K562 (cell line): ENCODE measurements around the gene RERG. TPM values are rescaled to one million over a fixed set of nuclear protein-coding genes. Genes with fewer than 3 reads are reported as not detected.

Experiments used
- ATAC-seq: fragments of 200-7000 bp; cut with Tn5 transposase; 3 replicates; pipeline ENCODE4 v1.9.1; 2020; ENCODE audit warnings: moderate library complexity
- BruUV-seq: library from RNA; stranded (reverse); fragments of 400-500 nt; replicated peaks from 2 replicates; lab custom pipeline; 2021; lab: Mats Ljungman, UMichigan
- CTCF ChIA-PET: fragments of 300-600 bp; formaldehyde crosslinking; extraction: SDS; loops from one replicate; lab custom pipeline; 2021; ENCODE audit warnings: low intra/inter-chr PET ratio; lab: Yijun Ruan, JAX
- POLR2A ChIA-PET: fragments of 300-600, 350-650 bp; sonication (Branson Sonifier 250); formaldehyde crosslinking; extraction: SDS; loops from one replicate; lab custom pipeline; 2021; ENCODE audit warnings: antibody characterized with exemption, inconsistent platforms; lab: Yijun Ruan, JAX
- DNase-seq, 4 experiments: peaks; one replicate each; pipeline versions ENCODE4 v3.0.0 to v3.0.0-alpha.2; 2011 to 2018; ENCODE audit warnings: low spot score in 3 of 4, mixed read lengths in 3 of 4; ENCODE audit errors: extremely low read depth in 1 of 4
- FAIRE-seq: peaks from 2 replicates; lab custom pipeline; 2011; peaks lifted over from hg19 to GRCh38; lab: Jason Lieb, UNC
- H2AFZ ChIP-seq: 2 replicates; pipeline ENCODE4 v1.6.0; 2011; ENCODE audit warnings: low read depth, low read length, control low read depth, inconsistent platforms
- H3K27ac ChIP-seq: fragments of 200-600 bp; 3 replicates; pipeline ENCODE4 v1.8.0; 2011; ENCODE audit warnings: low read depth, mild to moderate bottlenecking, control low read depth, inconsistent platforms, low read length, moderate library complexity, mixed read lengths; ENCODE audit errors: extremely low read depth
- H3K27me3 ChIP-seq, 2 experiments: fragments of 300-600 bp in 1 of 2; 2 replicates in 1 of 2; 3 replicates in 1 of 2; pipeline versions ENCODE4 v1.6.0 to v1.8.0; 2011; ENCODE audit warnings: inconsistent platforms in 2 of 2, low read length in 2 of 2, mild to moderate bottlenecking in 1 of 2, mixed read lengths in 1 of 2, moderate library complexity in 1 of 2; ENCODE audit not compliant: control insufficient read depth in 2 of 2, insufficient read depth in 2 of 2
- H3K36me3 ChIP-seq: fragments of 300-600 bp; 3 replicates; pipeline ENCODE4 v1.8.0; 2011; ENCODE audit warnings: mild to moderate bottlenecking, low read length, inconsistent platforms; ENCODE audit not compliant: control insufficient read depth, insufficient read depth
- H3K4me1 ChIP-seq, 2 experiments: fragments of 200-600 bp in 1 of 2; replicated peaks in 1 of 2; 2 replicates in 1 of 2; 3 replicates in 1 of 2; pipeline versions ENCODE4 v1.5.1 to v1.8.0; 2011; ENCODE audit warnings: inconsistent platforms in 2 of 2, low read length in 2 of 2, mild to moderate bottlenecking in 1 of 2, mixed read lengths in 1 of 2, moderate library complexity in 1 of 2; ENCODE audit not compliant: control insufficient read depth in 2 of 2, insufficient read depth in 2 of 2
- H3K4me2 ChIP-seq: 2 replicates; pipeline ENCODE4 v1.6.1; 2011; ENCODE audit warnings: low read length, control low read depth, inconsistent platforms, mixed read lengths; ENCODE audit not compliant: insufficient read depth
- H3K4me3 ChIP-seq: fragments of 200-600 bp; sonication (generic), shearing (Covaris generic); 2 replicates; pipeline ENCODE4 v1.5.1; 2016; ENCODE audit warnings: control low read depth, inconsistent platforms
- H3K79me2 ChIP-seq: fragments of 200-600 bp; 3 replicates; pipeline ENCODE4 v1.8.0; 2011; ENCODE audit warnings: low read length, inconsistent platforms; ENCODE audit not compliant: control insufficient read depth, insufficient read depth
- H3K9ac ChIP-seq, 2 experiments: 2 replicates each; pipeline versions ENCODE4 v1.6.0 to v1.6.1; 2011; ENCODE audit warnings: low read depth in 2 of 2, low read length in 2 of 2, control low read depth in 1 of 2, inconsistent platforms in 1 of 2, mild to moderate bottlenecking in 1 of 2, mixed read lengths in 1 of 2; ENCODE audit not compliant: insufficient read depth in 1 of 2
- H3K9me1 ChIP-seq: one replicate; pipeline ENCODE4 v1.6.0; 2011; ENCODE audit warnings: inconsistent platforms, mild to moderate bottlenecking, low read length, moderate library complexity; ENCODE audit not compliant: control insufficient read depth, insufficient read depth
- H3K9me3 ChIP-seq: replicated peaks from 2 replicates; pipeline ENCODE4 v1.5.1; 2011; ENCODE audit warnings: low read depth, low read length, inconsistent platforms; ENCODE audit not compliant: control insufficient read depth, insufficient read depth
- H4K20me1 ChIP-seq: replicated peaks from 2 replicates; pipeline ENCODE4 v1.6.1; 2011; ENCODE audit warnings: low read length, inconsistent platforms, mixed read lengths; ENCODE audit not compliant: control insufficient read depth, insufficient read depth
- ATF4 ChIP-seq: fragments of 450-650 bp; formaldehyde crosslinking; IDR thresholded peaks from 2 replicates; pipeline ENCODE4 v1.4.0; 2022; ENCODE audit warnings: mild to moderate bottlenecking, moderate library complexity
- EGR1 ChIP-seq: fragments of 450-650 bp; conservative IDR thresholded peaks from 2 replicates; pipeline ENCODE4 v1.6.1; 2017; ENCODE audit warnings: mild to moderate bottlenecking
- EP300 ChIP-seq: IDR thresholded peaks from 2 replicates; pipeline ENCODE4 v1.6.1; 2012; ENCODE audit warnings: low read length, improper control_type of control experiment
- ILF3 ChIP-seq: fragments of 450-650 bp; IDR thresholded peaks from 2 replicates; pipeline ENCODE4 v1.6.1; 2018; ENCODE audit warnings: antibody characterized with exemption, mild to moderate bottlenecking, moderate library complexity, borderline replicate concordance
- KDM1A ChIP-seq, 2 experiments: fragments of 450-650 bp; IDR thresholded peaks; 2 replicates each; pipeline ENCODE4 v1.6.1; 2016; ENCODE audit warnings: mild to moderate bottlenecking in 2 of 2
- KDM2B ChIP-seq: fragments of 250-450 bp; sonication (Bioruptor Pico); IDR thresholded peaks from 2 replicates; pipeline ENCODE4 v1.8.0; 2021; ENCODE audit warnings: mild to moderate bottlenecking, moderate library complexity
- KDM4B ChIP-seq, 2 experiments: fragments of 450-650 bp in 1 of 2; sonication (generic) in 1 of 2; IDR thresholded peaks; 2 replicates each; pipeline ENCODE4 v1.6.1; 2016 to 2017; ENCODE audit warnings: borderline replicate concordance in 2 of 2, antibody characterized with exemption in 1 of 2, low read depth in 1 of 2, mild to moderate bottlenecking in 1 of 2
- MCM3 ChIP-seq: fragments of 450-650 bp; IDR thresholded peaks from 2 replicates; pipeline ENCODE4 v1.6.1; 2016
- MED1 ChIP-seq: sonication (generic); formaldehyde crosslinking; IDR thresholded peaks from 2 replicates; pipeline ENCODE4 v1.8.1; 2023; ENCODE audit warnings: missing genetic modification reagents, borderline replicate concordance
- NONO ChIP-seq, 2 experiments: fragments of 200-400 bp in 1 of 2; fragments of 450-650 bp in 1 of 2; formaldehyde crosslinking in 1 of 2; IDR thresholded peaks; 2 replicates each; pipeline ENCODE4 v1.6.1; 2017; ENCODE audit warnings: low read depth in 2 of 2, mild to moderate bottlenecking in 2 of 2, moderate library complexity in 2 of 2, low read length in 1 of 2
- PTTG1 ChIP-seq: fragments of 450-650 bp; IDR thresholded peaks from 2 replicates; pipeline ENCODE4 v1.6.1; 2016; ENCODE audit warnings: low read depth, mild to moderate bottlenecking, missing genetic modification characterization, missing compliant biosample characterization
- SIN3B ChIP-seq: fragments of 450-650 bp; IDR thresholded peaks from 2 replicates; pipeline ENCODE4 v1.6.1; 2017; ENCODE audit warnings: low read depth, mild to moderate bottlenecking, moderate library complexity
- SNIP1 ChIP-seq: fragments of 450-650 bp; IDR thresholded peaks from 2 replicates; pipeline ENCODE4 v1.7.1; 2017; ENCODE audit warnings: low read depth, mild to moderate bottlenecking
- SPI1 ChIP-seq: IDR thresholded peaks from 2 replicates; pipeline ENCODE4 v1.6.1; 2011; ENCODE audit warnings: low read depth, low read length, control low read depth, borderline replicate concordance
- TFE3 ChIP-seq: fragments of 450-650 bp; formaldehyde crosslinking; IDR thresholded peaks from 2 replicates; pipeline ENCODE4 v1.4.0; 2020; ENCODE audit warnings: mild to moderate bottlenecking, mixed read lengths
- VEZF1 ChIP-seq: fragments of 200-800 bp; sonication (Bioruptor generic); IDR thresholded peaks from 2 replicates; pipeline ENCODE4 v1.6.1; 2017; ENCODE audit warnings: missing genetic modification characterization, missing compliant biosample characterization
- ZKSCAN8 ChIP-seq: fragments of 200-800 bp; sonication (Bioruptor generic); IDR thresholded peaks from 2 replicates; pipeline ENCODE4 v1.6.1; 2016; ENCODE audit warnings: missing genetic modification characterization, missing compliant biosample characterization
- ZNF24 ChIP-seq: fragments of 450-650 bp; IDR thresholded peaks from 2 replicates; pipeline ENCODE4 v1.6.1; 2016
- ZNF280B ChIP-seq: fragments of 250-450 bp; sonication (Bioruptor Pico); IDR thresholded peaks from 2 replicates; pipeline ENCODE4 v1.5.1; 2021; ENCODE audit warnings: mild to moderate bottlenecking
- ZNF444 ChIP-seq: fragments of 250-450 bp; sonication (Bioruptor Pico); IDR thresholded peaks from 2 replicates; pipeline ENCODE4 v1.4.0; 2020; ENCODE audit warnings: mild to moderate bottlenecking, moderate library complexity
- WGBS: fragments of 100-300 bp; shearing (Covaris generic); methylation state at CpG from one replicate; pipeline ENCODE4 v1.1.6; 2016; ENCODE audit warnings: low coverage, mixed read lengths; ENCODE audit not compliant: insufficient coverage; ENCODE audit errors: missing lambda C conversion rate; 5-methylcytosine and 5-hydroxymethylcytosine counted together
- in situ Hi-C: fragments of 300-500 bp; cut with MboI; formaldehyde crosslinking; loops from 4 replicates; pipeline ENCODE4 v1.15.0; 2018; ENCODE audit warnings: inconsistent platforms, mixed read lengths
- intact Hi-C: fragments of 100-400 bp; cut with micrococcal nuclease; formaldehyde crosslinking; loops from 2 replicates; pipeline ENCODE4 v1.14.2; 2022
- polyA plus RNA-seq, 8 experiments: library from polyadenylated mRNA; depleted of rRNA in 4 of 8; stranded (reverse) in 5 of 8; unstranded in 3 of 8; fragments of >200 nt; fragmentation: Nextera tagmentation in 2 of 8; fragmentation: Illumina TruSeq in 1 of 8; extraction: Ambion mirVana in 2 of 8; extraction: Trizol in 1 of 8; gene quantifications; 2 replicates each; pipeline versions ENCODE4 v1.2.1 to v1.2.3, GENCODE V29; 2011 to 2014; ENCODE audit warnings: inconsistent platforms in 1 of 8, missing spikeins in 1 of 8
- total RNA-seq, 7 experiments: library from RNA; depleted of rRNA in 6 of 7; stranded (reverse); fragments of >200 nt in 6 of 7; fragmentation: Illumina TruSeq in 2 of 7; extraction: Trizol in 2 of 7; gene quantifications; 2 replicates each; pipeline versions ENCODE4 v1.2.1 to v1.2.3, GENCODE V29; 2011 to 2021; ENCODE audit warnings: low replicate concordance in 1 of 7

RERG gene
- total and polyA plus RNA-seq, 9 of the 15 experiments (the other 6 are each of a cell fraction or from before 2014, with no cell fraction given): 2.2 to 7.3 (median 3.0) TPM

- 0% methylated on average over 1 of the region's 1 CpG for WGBS
- Histone ChIP-seq H3K4me1 (no peaks in the 10 kb centered on the region), H3K79me2 (no peaks in the 10 kb centered on the region), H3K4me3 (no peak overlapping the region), H3K4me2 (no peak overlapping the region), H3K9me1 (no peaks in the 10 kb centered on the region), H3K36me3 (no peaks in the 10 kb centered on the region), H3K27me3 (no peaks in the 10 kb centered on the region), H2AFZ (no peak overlapping the region), H3K9me3 (no peaks in the 10 kb centered on the region), H3K27ac (no peak overlapping the region), H3K9ac (no peak overlapping the region), H4K20me1 (no peaks in the 10 kb centered on the region)
- TF ChIP-seq ZKSCAN8 (CRISPR knock-in tag) (no peak), KDM4B (IDR thresholded peaks at IDR 0.05; ENCODE audit: borderline replicate concordance in 2 of 2, low read depth in 1 of 2) (no peak), SIN3B (no peak), NONO (IDR thresholded peaks at IDR 0.05; ENCODE audit: low read depth in 2 of 2, low read length in 1 of 2) (no peak), PTTG1 (tag) (no peak), MCM3 (no peak), SPI1 (no peak), ATF4 (CRISPR knock-in tag) (no peak), SNIP1 (no peak), ZNF444 (CRISPR knock-in tag) (no peak), VEZF1 (no peak), KDM2B (no peak), ZNF24 (no peak), MED1 (CRISPR knock-in tag) (no peak), EGR1 (no peak), ZNF280B (CRISPR knock-in tag) (no peak), TFE3 (CRISPR knock-in tag) (no peak), ILF3 (no peak), EP300 (no peak), KDM1A (IDR thresholded peaks at IDR 0.05) (no peak)
- FAIRE-seq (no peak), DNase-seq (no peak), ATAC-seq (no peak)
- CTCF ChIA-PET: no interaction called here
- BruUV-seq: no TSS peak
- in situ Hi-C loops (no loop called here), intact Hi-C loops (no loop called here)
- POLR2A ChIA-PET: interaction anchor here (0.6 kb wide), 1 partner anchor 792 kb away, joined by 3 read pairs; no protein-coding TSS in a partner anchor
Observed at GRCh38 chr12:15186597-15186996, 34.6 kb downstream of the RERG start.
